Chondrocyte (in vitro differentiated cells): ENCODE data around the gene CBX2. TPM values are rescaled to one million over a fixed set of nuclear protein-coding genes. Genes with fewer than 3 reads are reported as not detected.

Experiments
- DNase-seq: peaks from one replicate; pipeline ENCODE4 v3.0.0; 2021; ENCODE audit warnings: mixed read lengths, low spot score
- H3K27ac Mint-ChIP-seq: one replicate; pipeline ENCODE4 v1.8.0; 2021; ENCODE audit warnings: mild to moderate bottlenecking, moderate library complexity, mixed read lengths; ENCODE audit not compliant: unreplicated experiment
- H3K27me3 Mint-ChIP-seq: 2 replicates; pipeline ENCODE4 v1.8.0; 2021; ENCODE audit warnings: low read depth, mixed read lengths
- H3K36me3 Mint-ChIP-seq: 2 replicates; pipeline ENCODE4 v1.8.0; 2021; ENCODE audit warnings: low read depth, mixed read lengths
- H3K4me1 Mint-ChIP-seq: 2 replicates; pipeline ENCODE4 v1.8.0; 2021; ENCODE audit warnings: low read depth, mild to moderate bottlenecking, mixed read lengths
- H3K4me3 Mint-ChIP-seq: one replicate; pipeline ENCODE4 v1.8.0; 2021; ENCODE audit warnings: mild to moderate bottlenecking, moderate library complexity, mixed read lengths; ENCODE audit not compliant: unreplicated experiment
- H3K9me3 Mint-ChIP-seq: 2 replicates; pipeline ENCODE4 v1.8.0; 2021; ENCODE audit warnings: low read depth, mixed read lengths
- total RNA-seq: library from RNA; stranded (reverse); gene quantifications from 3 replicates; pipeline ENCODE4 v1.2.1, GENCODE V29; 2021
- TF ChIP-seq, protein P1 (sequence below): fragments of 200-600 bp; sonication (generic); IDR thresholded peaks from 2 replicates; pipeline ENCODE4 v1.5.0; 2021; ENCODE audit warnings: antibody characterized with exemption, mild to moderate bottlenecking, moderate library complexity

CBX2 gene
- total RNA-seq, 1 donor from 2014 or later: 4.9 TPM

DNA sequence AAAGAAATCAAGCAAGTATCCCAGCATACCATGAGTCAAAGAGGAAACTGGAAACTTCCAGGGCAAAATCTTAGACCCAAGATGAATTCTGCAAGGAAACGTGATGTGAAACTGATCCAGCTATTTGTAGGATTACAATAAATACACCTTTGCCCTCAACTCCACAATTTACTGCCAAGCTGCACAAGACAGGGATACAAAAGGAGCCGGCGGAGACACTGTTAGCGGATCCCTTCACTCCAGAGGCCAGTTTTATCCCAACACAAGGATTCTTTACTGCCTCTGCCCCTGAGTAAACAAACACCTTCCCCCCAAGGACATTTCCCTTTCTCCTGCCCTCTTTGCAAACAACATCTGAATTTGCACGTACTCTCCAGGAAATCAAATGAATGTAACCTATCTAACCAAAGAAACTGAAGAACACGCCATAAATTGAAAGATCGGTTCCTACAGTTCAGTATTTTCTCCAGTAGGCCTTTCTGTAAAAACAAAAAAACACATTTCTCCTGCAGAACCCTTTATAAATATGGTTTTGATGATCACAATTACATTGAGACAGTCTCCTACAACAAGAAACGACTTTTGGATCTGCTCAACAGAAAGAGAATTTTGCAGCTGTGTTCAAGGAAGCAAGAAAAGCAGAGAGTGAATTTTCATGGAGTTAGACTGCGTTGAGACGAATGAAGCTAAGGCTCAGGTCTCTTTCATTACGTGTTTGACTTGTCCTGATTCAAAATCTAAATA, 1.4 kb upstream of the CBX2 start:
- peaks cover 15% of the 10 kb centered on the region for H3K4me1 Mint-ChIP-seq
- H3K27me3 Mint-ChIP-seq: peaks cover 23% of the 10 kb centered on the region
- H3K27ac Mint-ChIP-seq: no peak overlapping the region
- H3K36me3 Mint-ChIP-seq: peaks cover 1% of the 10 kb centered on the region
- no peak overlapping the region for H3K4me3 Mint-ChIP-seq
- no peaks in the 10 kb centered on the region for H3K9me3 Mint-ChIP-seq
- no peak for DNase-seq
- TF ChIP-seq, protein P1, sequence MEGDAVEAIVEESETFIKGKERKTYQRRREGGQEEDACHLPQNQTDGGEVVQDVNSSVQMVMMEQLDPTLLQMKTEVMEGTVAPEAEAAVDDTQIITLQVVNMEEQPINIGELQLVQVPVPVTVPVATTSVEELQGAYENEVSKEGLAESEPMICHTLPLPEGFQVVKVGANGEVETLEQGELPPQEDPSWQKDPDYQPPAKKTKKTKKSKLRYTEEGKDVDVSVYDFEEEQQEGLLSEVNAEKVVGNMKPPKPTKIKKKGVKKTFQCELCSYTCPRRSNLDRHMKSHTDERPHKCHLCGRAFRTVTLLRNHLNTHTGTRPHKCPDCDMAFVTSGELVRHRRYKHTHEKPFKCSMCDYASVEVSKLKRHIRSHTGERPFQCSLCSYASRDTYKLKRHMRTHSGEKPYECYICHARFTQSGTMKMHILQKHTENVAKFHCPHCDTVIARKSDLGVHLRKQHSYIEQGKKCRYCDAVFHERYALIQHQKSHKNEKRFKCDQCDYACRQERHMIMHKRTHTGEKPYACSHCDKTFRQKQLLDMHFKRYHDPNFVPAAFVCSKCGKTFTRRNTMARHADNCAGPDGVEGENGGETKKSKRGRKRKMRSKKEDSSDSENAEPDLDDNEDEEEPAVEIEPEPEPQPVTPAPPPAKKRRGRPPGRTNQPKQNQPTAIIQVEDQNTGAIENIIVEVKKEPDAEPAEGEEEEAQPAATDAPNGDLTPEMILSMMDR: no peak

DNA sequence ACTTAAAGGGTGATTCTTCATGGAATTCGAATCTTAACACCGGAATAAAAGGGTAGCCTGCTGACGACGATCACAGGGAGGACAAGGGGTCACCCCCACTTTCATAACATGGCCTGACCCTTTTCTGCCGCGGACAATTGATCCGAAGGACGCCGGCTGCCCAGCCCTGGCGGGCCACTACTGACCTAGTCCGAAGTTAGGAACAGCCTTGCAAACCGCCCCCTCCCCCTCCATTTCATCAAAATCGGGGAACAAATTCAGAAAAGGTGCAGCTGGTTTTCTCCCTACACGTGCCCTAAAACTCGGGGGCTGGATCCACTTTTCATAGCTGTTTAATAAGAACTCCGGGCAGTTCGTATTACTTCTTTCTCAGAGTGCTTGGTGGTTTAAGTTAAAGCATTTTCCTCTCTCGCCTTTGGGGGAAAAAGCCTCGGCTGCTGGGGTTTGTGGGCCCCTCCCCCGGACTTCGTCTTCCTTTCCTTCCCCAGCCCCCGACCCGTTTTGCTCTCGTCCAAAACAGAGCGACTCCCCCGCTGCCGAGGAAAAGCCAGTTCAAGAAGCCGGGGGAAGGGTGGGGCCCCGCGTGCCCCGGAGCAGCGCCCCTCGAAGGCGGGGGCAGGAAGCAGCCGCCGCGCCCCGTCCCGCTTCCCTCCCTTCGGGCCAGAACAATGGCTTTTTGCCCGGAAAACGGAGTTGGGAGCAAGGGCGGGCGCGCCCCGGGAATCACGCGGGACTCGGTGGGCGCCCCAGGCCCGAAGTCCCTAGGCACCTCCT, 641 bp upstream of the CBX2 start:
- Mint-ChIP-seq H3K36me3 (peaks cover 1% of the 10 kb centered on the region), H3K4me3 (peak overlapping the region; percentile 64), H3K4me1 (peaks cover 15% of the 10 kb centered on the region), H3K9me3 (no peaks in the 10 kb centered on the region), H3K27ac (no peak overlapping the region), H3K27me3 (peaks cover 23% of the 10 kb centered on the region)
- DNase-seq: peak; percentile 49
- TF ChIP-seq, protein P1: peak; percentile 71

DNA sequence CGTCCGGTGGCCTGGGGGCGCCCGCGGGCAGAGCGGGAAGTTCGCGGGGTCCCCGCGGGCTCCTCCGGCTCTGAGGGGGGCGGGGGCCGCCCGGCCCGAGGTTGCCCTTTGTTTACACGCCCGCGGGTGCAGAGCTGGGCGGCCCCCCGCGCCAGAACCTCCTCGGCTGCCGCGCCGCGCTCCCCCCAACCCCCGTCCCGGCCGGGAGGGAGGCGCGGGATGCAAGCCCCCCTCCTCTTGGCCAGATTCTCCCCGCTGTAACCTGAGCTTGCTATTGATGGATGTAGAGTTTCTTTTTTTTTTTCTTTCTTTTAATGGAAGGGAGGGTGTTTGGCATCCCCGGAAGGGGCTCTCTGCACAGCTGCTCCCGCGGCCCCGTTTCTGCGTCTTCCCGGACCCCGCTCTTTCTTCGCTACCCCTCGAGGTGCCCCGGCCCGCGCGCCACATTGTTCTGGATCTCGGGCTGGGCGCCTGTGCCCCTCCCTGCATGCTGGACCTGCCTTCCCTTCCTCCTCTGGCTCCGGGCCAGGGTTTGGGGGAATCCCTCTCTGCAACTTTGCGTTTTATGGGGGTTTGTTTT, 646 bp downstream of the CBX2 start:
- peaks cover 15% of the 10 kb centered on the region for H3K4me1 Mint-ChIP-seq
- peak overlapping the region; percentile 45 for H3K27ac Mint-ChIP-seq
- peak overlapping the region; percentile 74 for H3K4me3 Mint-ChIP-seq
- no peaks in the 10 kb centered on the region for H3K9me3 Mint-ChIP-seq
- peak; percentile 82 for DNase-seq
- TF ChIP-seq, protein P1: peak; percentile 15
- H3K36me3 Mint-ChIP-seq: peaks cover 1% of the 10 kb centered on the region
- H3K27me3 Mint-ChIP-seq: peaks cover 16% of the 10 kb centered on the region

DNA sequence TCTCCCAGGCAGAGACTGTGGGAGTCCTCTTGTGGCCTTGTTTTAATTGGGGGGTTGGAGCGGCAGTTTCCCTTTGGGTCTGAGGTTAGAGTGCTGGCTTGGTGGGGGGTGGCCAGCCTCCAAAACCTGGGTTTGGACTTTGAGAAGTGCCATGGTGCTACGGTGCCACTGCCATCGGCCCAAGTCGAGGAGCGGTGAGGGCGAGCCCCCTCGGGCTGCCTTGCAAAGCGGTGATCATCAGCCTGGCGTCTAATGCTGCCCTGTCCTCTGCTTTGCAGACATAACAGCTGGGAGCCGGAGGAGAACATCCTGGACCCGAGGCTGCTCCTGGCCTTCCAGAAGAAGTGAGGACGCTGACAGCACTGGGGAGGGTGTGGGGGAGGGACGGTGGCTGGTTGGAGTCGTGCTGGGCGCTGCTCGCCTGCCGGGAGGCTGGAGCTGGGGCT, 1.2 kb downstream of the CBX2 start:
- peaks cover 1% of the 10 kb centered on the region for H3K36me3 Mint-ChIP-seq
- TF ChIP-seq, protein P1: no peak
- peaks cover 15% of the 10 kb centered on the region for H3K4me1 Mint-ChIP-seq
- no peaks in the 10 kb centered on the region for H3K9me3 Mint-ChIP-seq
- DNase-seq: peak; percentile 71
- H3K27me3 Mint-ChIP-seq: peaks cover 11% of the 10 kb centered on the region
- H3K4me3 Mint-ChIP-seq: peak overlapping the region; percentile 74
- H3K27ac Mint-ChIP-seq: no peak overlapping the region
